G401 (cell line): Measurements from ENCODE around the gene STAMBPL1. TPM values are rescaled to one million over a fixed set of nuclear protein-coding genes. Genes with fewer than 3 reads are reported as not detected.

Experiments used
- DNase-seq: peaks from one replicate; pipeline ENCODE4 v3.0.0-alpha.2; 2015; ENCODE audit warnings: low spot score
- in situ Hi-C: cut with HindIII; loops from 2 replicates; pipeline ENCODE4 v1.10.0; 2016; ENCODE audit warnings: low sequenced_read_pairs, mixed read lengths
- total RNA-seq: library from RNA; depleted of rRNA; stranded (reverse); fragments of >200 nt; shearing (Covaris generic); gene quantifications from 2 replicates; pipeline ENCODE4 v1.2.3, GENCODE V29; 2014

The STAMBPL1 gene
- total RNA-seq, 1 experiment from 2014 or later = not detected

- in situ Hi-C loops = no loop called here
- DNase-seq = no peak
These were observed 56.6 kb downstream of the STAMBPL1 start for GRCh38 chr10:88936656-88937055.

DNA sequence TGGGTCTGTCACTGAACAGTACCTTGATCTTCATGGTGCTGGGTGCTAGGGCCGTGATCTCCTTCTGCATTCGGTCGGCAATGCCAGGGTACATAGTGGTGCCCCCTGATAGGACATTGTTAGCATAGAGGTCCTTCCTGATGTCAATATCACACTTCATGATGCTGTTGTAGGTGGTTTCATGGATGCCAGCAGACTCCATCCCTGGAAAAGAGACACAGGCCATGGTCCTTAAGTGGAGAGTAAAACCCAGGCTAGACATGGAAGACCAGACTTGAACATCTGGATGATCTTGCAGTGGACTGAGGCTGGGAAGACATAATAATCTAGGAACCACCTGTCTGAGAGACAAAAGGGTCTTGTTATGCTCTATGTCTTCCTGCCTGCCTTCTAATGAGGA lies 58.0 kb downstream of the STAMBPL1 start:
- no peak for DNase-seq
- in situ Hi-C loops = no loop called here

- in situ Hi-C loops = no loop called here
- DNase-seq = no peak
These were observed 58.9 kb downstream of the STAMBPL1 start for GRCh38 chr10:88938938-88939337.

GRCh38 chr10:88941026-88941425 lies 61.0 kb downstream of the STAMBPL1 start:
- no peak for DNase-seq
- in situ Hi-C loops = no loop called here

DNA sequence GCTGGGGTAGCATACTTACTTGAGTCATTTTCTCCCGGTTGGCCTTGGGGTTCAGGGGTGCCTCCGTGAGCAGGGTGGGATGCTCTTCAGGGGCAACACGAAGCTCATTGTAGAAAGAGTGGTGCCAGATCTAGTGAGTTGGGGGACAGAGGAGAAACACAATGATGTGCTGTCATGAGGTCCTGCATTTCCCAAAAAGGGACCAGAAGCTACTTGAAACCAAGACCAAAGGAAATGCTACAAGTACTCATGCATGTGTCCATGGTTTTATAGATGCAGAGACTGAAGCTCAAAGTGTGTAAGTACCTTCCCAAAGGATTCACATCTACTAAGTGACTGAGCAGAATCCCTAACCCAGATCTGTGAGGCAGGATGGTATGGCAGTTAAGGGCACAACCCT lies 63.7 kb downstream of the STAMBPL1 start:
- in situ Hi-C loops = no loop called here

GRCh38 chr10:88944813-88945212 lies 64.8 kb downstream of the STAMBPL1 start:
- in situ Hi-C loops = no loop called here
- DNase-seq = no peak

More for the DNA sequence above, 63.7 kb downstream of the STAMBPL1 start:
- DNase-seq = no peak

DNA sequence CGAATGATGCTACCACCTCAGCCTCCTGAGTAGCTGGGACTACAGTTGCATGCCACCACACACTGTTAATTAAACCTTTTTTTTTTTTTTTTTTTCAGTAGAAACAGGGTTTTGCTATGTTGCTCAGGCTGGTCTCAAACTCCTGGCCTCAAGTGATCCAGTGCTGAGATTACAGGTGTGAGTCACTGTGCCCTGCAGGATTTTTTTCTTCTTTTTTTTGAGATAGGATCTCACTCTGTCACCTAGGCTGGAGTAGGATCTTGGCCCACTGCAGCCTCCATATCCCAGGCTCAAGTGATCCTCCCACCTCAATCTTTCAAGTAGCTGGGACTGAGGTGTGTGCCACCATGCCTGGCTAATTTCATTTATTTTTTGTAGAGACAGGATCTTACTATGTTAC lies 66.2 kb downstream of the STAMBPL1 start:
- DNase-seq = no peak
- in situ Hi-C loops = no loop called here

DNA sequence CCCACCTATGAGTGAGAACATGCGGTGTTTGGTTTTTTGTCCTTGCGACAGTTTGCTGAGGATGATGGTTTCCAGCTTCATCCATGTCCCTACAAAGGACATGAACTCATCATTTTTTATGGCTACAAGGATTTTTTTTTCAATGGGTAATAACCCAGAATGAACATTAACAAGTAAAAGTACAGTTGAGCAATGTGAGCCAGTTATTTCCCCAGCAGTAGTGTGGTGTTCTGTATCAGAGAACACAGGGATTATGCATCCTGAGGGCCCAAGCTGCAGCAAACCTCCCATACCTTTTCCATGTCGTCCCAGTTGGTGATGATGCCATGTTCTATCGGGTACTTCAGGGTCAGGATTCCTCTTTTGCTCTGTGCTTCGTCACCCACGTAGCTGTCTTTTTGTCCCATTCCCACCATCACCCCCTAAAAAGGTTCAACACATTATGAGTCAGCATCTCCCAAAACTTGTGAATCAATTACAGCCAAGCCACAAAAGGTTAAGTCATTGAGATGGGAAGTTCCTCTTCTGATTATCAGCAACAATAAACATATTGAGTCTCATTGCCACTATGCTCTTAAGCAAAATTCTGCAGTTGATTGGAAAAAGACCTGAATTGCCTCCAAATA lies 67.0 kb downstream of the STAMBPL1 start:
- DNase-seq = no peak
- in situ Hi-C loops = no loop called here

- in situ Hi-C loops = no loop called here
- no peak for DNase-seq
These were observed 69.0 kb downstream of the STAMBPL1 start for GRCh38 chr10:88949051-88949450.

DNA sequence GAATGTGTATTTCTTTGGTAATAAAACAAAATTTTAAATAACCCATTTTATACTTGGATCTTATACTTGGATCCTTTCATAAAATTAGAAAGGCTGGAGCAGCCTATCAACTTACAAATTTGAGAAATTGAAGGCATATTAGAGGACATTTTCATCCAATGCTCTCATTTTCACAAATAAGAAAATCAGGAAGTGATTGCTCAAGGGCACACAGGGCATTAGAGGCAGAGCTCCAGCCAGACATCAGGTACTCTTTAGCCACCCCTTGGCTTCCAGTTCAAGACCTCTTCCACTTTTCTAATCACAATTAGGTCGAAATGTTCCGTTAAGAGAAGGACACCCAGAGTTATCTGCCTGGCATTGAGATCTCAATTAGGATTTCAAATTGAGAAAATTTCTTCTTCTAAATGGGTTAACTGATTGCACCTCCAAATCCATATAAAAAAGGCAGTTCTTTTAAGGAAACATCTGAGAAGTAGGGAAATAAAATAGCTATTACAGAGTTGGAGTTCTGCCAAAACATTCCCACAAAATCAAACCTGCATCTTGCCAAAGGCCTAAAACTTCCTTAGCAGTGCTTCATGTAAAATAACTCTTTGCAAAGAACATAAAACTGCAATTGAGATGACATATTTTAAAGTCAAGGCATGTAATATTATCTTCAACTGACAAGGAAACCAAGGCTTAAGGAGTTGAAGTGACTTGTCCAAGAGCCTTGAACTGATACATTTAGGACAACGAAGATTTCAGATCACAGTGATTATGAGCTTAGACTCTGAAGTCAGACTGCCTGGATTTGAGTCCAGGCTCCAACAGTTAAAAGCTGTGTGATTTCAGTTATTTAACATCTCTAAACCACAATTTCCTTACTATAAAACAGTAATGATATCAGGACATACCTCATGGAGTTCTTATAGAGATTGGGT lies 70.1 kb downstream of the STAMBPL1 start:
- DNase-seq = no peak
- in situ Hi-C loops = no loop called here

- in situ Hi-C loops = no loop called here
- DNase-seq = no peak
These were observed 72.6 kb downstream of the STAMBPL1 start, which contains the start of gene ACTA2 for GRCh38 chr10:88952647-88953111. Gene ACTA2, minus strand, starts transcription at chr10:88952773. Its CDS starts 3,843 bp downstream, at chr10:88948930.

DNA sequence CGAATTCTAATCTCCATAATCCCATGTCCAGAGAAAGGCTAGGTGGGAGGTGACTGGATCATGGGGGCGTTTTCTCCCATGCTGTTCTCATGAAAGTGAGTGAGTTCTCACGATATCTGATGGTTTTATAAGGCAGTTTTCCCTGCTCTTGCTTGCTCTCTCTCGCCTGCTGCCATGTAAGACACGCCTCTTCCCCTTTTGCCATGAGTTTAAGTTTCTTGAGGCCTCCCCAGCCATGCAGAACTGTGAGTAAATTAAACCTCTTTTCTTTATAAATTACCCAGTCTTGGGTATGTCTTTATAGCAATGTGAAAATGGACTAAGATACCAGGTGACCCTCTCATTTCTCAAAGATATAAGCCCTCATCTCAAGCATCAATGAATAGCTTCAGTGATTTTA lies 73.6 kb downstream of the STAMBPL1 start:
- no peak for DNase-seq
- in situ Hi-C loops = no loop called here

- in situ Hi-C loops = no loop called here
- no peak for DNase-seq
These were observed 74.5 kb downstream of the STAMBPL1 start for GRCh38 chr10:88954458-88955083.

- no peak for DNase-seq
- in situ Hi-C loops = no loop called here
These were observed 77.3 kb downstream of the STAMBPL1 start for GRCh38 chr10:88957381-88957780.

DNA sequence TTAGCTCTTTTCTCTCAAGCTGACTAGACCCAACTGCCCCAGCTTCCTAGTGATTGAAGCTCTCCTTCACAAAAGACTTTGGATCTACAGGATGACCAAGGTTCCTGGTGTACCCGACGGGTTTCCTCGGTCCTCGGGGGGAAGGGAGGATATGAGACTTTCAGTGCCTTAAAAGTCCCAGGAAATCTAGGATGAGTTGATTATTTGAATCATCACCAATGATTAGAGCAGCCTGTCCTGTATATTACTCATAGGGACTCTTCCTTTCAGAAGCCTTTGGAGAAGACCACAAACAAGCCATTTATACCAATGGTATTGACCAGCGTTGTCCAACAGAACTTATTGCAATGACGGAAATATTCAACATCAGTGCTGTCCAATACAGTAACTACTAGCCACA lies 78.7 kb downstream of the STAMBPL1 start:
- no peak for DNase-seq
- in situ Hi-C loops = no loop called here

DNA sequence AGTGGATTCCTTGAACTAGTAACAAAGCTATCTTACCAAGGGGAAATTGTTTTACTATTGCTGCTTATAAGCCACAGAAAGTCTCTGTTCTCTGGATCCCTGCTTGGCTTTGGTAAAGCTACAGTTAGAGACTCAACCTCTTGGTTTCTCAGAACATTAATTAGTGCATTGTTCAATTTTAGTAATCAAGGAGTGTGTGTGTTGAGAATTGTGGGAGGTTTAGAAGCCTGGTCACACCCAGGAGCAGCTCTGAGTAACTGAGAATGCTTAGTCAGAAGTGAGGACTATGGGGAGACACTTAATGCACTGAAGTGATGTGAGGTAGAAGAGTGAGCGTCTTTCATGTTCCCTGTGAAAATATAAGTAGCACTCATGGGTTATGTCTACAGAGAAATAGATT lies 80.8 kb downstream of the STAMBPL1 start:
- no peak for DNase-seq
- in situ Hi-C loops = no loop called here

DNA sequence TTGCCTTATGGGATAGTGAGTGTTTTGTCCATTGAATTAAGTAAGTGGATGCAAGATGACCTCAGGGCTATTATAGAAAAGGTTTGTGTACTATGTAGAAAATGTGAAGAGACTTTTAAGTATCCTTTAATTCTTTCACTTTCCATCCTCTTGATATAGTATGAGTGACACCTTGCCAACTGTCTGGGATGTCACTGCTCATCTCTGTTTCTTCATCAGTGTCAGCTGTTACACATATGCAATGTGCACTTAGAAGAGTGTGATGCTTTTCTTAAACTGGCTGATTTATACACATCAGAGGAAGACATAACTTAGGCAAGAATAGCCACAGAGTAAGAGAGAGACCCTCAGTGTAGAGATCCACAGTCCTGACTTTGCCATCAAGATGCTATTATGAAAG lies 81.2 kb downstream of the STAMBPL1 start:
- in situ Hi-C loops = no loop called here
- no peak for DNase-seq

- in situ Hi-C loops = no loop called here
These were observed 82.3 kb downstream of the STAMBPL1 start for GRCh38 chr10:88962336-88962735.

GRCh38 chr10:88963318-88963717 lies 83.3 kb downstream of the STAMBPL1 start:
- in situ Hi-C loops = no loop called here
- DNase-seq = no peak

More at GRCh38 chr10:88962336-88962735, 82.3 kb downstream of the STAMBPL1 start:
- no peak for DNase-seq

GRCh38 chr10:88964360-88964759 lies 84.3 kb downstream of the STAMBPL1 start:
- in situ Hi-C loops = no loop called here
- no peak for DNase-seq
